DND-41 (cell line): ENCODE results near the gene TK2.

Source experiments
- ATAC-seq: fragments of 200-7000 bp; cut with Tn5 transposase; 3 replicates; pipeline ENCODE4 v1.9.1; 2021; ENCODE audit warnings: low read depth; ENCODE audit not compliant: insufficient read depth
- DNase-seq: peaks from one replicate; pipeline ENCODE4 v3.0.0-alpha.2; 2020
- H2AFZ ChIP-seq: 2 replicates; pipeline ENCODE4 v1.6.0; 2012; ENCODE audit warnings: low read depth, low read length
- H3K27ac ChIP-seq: 2 replicates; pipeline ENCODE4 v1.5.1; 2012; ENCODE audit warnings: low read length, inconsistent platforms
- H3K27me3 ChIP-seq: fragments of 200-600 bp; sonication (generic); 2 replicates; pipeline ENCODE4 v1.6.0; 2012; ENCODE audit warnings: low read length, mild to moderate bottlenecking, inconsistent platforms; ENCODE audit not compliant: insufficient read depth, poor library complexity
- H3K36me3 ChIP-seq: 2 replicates; pipeline ENCODE4 v1.5.1; 2012; ENCODE audit warnings: low read length, inconsistent platforms; ENCODE audit not compliant: insufficient read depth
- H3K4me1 ChIP-seq: 2 replicates; pipeline ENCODE4 v1.5.1; 2012; ENCODE audit warnings: mild to moderate bottlenecking, low read length; ENCODE audit not compliant: insufficient read depth
- H3K4me2 ChIP-seq: 2 replicates; pipeline ENCODE4 v1.6.0; 2012; ENCODE audit warnings: mild to moderate bottlenecking, moderate library complexity, low read length, inconsistent platforms; ENCODE audit not compliant: insufficient read depth
- H3K4me3 ChIP-seq, 2 experiments: fragments of 200-600 bp in 1 of 2; shearing (Covaris generic) in 1 of 2; 2 replicates each; pipeline ENCODE4 v1.5.1; 2012 to 2016; ENCODE audit warnings: inconsistent platforms in 2 of 2, low read length in 2 of 2, mild to moderate bottlenecking in 2 of 2, low read depth in 1 of 2, moderate library complexity in 1 of 2
- H3K79me2 ChIP-seq: 2 replicates; pipeline ENCODE4 v1.6.0; 2012; ENCODE audit warnings: low read length, inconsistent platforms; ENCODE audit not compliant: insufficient read depth
- H3K9ac ChIP-seq: 2 replicates; pipeline ENCODE4 v1.6.0; 2012; ENCODE audit warnings: low read depth, mild to moderate bottlenecking, inconsistent platforms, low read length, moderate library complexity
- H3K9me3 ChIP-seq: 2 replicates; pipeline ENCODE4 v1.5.1; 2012; ENCODE audit warnings: low read length, moderate library complexity, mild to moderate bottlenecking, inconsistent platforms; ENCODE audit not compliant: insufficient read depth, severe bottlenecking
- H4K20me1 ChIP-seq: 2 replicates; pipeline ENCODE4 v1.6.0; 2012; ENCODE audit warnings: low read length; ENCODE audit not compliant: insufficient read depth
- EZH2 ChIP-seq: IDR thresholded peaks from 3 replicates; pipeline ENCODE4 v1.6.1; 2012; ENCODE audit warnings: borderline replicate concordance, low read depth, mild to moderate bottlenecking, moderate library complexity, low read length, inconsistent platforms; ENCODE audit not compliant: severe bottlenecking
- TF ChIP-seq, protein P1 (sequence below): IDR thresholded peaks from 2 replicates; pipeline ENCODE4 v1.5.1; 2012; ENCODE audit warnings: borderline replicate concordance, low read length, moderate library complexity, mild to moderate bottlenecking; ENCODE audit not compliant: poor library complexity, severe bottlenecking; ENCODE audit errors: extremely low read depth

TK2 gene

DNA sequence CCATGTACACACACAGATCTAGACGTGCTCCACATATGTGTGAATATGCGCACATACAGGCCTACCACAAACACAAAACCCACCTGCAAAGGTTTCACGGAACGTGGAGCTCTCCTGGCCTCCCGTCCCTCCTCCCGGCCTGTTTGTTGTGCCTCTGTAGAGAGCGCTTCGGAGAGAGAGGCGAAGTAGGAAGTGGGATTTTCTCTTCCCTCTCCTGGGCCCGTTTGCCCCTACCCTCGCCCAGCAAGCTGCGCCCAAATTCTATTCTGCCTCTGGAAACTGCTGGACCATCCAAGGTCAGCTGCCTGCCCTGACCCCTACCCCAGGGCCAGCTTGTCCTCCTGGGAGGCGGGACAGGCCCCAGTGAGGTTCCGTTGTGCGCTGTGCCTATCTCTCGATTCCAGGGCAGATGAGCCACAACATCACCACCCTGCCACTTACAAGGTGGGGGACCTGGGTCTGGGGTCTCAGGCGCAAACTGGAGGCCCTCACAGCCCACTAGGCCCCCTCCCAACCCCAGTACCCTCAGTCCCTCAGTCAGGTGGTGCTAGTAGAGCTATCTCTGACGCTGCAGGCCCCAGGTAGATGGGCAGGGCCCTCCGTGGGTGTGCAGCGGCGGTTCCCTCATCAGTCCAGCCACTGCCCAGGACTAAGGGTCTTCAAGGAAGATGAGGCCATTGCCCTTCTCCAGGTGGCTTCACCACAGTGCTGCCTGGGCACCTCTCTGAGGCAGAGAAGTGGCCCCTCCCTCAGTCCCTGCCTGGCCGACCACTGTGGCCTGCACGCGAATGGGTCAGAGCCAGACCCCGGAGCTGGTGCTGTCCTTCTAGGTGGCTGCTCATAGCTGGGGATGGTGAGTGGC is 68.6 kb downstream of the TK2 start:
- Histone ChIP-seq H3K36me3 (no peaks in the 10 kb centered on the region), H3K79me2 (no peaks in the 10 kb centered on the region), H3K27me3 (no peaks in the 10 kb centered on the region), H2AFZ (no peak overlapping the region), H3K9me3 (no peaks in the 10 kb centered on the region), H3K9ac (no peak overlapping the region), H3K27ac (no peak overlapping the region), H3K4me3 (no peak overlapping the region), H3K4me2 (no peak overlapping the region), H4K20me1 (no peaks in the 10 kb centered on the region), H3K4me1 (peaks cover 13% of the 10 kb centered on the region)
- TF ChIP-seq, protein P1, sequence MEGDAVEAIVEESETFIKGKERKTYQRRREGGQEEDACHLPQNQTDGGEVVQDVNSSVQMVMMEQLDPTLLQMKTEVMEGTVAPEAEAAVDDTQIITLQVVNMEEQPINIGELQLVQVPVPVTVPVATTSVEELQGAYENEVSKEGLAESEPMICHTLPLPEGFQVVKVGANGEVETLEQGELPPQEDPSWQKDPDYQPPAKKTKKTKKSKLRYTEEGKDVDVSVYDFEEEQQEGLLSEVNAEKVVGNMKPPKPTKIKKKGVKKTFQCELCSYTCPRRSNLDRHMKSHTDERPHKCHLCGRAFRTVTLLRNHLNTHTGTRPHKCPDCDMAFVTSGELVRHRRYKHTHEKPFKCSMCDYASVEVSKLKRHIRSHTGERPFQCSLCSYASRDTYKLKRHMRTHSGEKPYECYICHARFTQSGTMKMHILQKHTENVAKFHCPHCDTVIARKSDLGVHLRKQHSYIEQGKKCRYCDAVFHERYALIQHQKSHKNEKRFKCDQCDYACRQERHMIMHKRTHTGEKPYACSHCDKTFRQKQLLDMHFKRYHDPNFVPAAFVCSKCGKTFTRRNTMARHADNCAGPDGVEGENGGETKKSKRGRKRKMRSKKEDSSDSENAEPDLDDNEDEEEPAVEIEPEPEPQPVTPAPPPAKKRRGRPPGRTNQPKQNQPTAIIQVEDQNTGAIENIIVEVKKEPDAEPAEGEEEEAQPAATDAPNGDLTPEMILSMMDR = no peak
- no peak for TF ChIP-seq EZH2
- DNase-seq (no peak), ATAC-seq (no peak)

DNA sequence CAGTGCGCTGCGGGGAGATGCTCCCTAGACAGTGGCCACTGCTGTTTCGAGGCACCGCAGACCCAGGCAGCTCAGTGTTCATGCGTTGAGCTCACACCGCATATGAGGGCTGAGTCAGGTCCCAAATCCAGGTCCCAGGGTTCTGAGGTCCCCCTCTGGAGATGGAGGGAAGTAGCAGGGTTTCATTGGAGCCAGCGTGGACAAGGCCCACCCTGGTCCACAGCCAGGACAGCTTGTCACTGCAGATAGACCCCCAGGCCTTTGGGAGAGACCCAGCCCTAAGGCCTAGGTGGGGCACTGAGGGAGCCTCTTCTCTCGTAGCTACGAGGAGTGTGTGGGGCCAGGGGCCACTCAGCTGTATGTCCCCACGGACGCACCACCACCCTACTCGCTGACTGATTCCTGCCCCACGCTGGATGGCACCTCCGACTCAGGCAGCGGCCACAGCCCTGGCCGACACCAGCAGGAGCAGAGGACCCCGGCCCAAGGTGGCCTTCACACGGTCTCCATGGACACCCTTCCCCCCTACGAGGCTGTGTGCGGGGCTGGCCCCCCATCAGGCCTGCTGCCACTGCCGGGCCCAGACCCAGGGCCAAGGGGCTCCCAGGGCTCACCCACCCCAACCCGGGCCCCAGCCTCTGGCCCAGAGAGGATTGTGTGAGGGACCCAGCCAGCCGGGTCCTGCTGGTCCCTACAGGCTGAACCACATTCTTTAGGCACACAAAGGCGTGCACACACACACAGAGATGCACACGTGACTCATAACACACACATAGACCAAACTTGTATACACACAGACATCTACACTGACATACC is 69.4 kb downstream of the TK2 start:
- H3K9me3 ChIP-seq = no peaks in the 10 kb centered on the region
- H4K20me1 ChIP-seq = no peaks in the 10 kb centered on the region
- H3K27me3 ChIP-seq = no peaks in the 10 kb centered on the region
- no peak overlapping the region for H3K4me3 ChIP-seq
- no peak overlapping the region for H3K4me2 ChIP-seq
- H3K4me1 ChIP-seq = peaks cover 13% of the 10 kb centered on the region
- DNase-seq (no peak), ATAC-seq (no peak)
- no peak overlapping the region for H2AFZ ChIP-seq
- H3K36me3 ChIP-seq = no peaks in the 10 kb centered on the region
- no peak for TF ChIP-seq EZH2
- TF ChIP-seq, protein P1 = no peak
- H3K9ac ChIP-seq = no peak overlapping the region
- H3K27ac ChIP-seq = no peak overlapping the region
- no peaks in the 10 kb centered on the region for H3K79me2 ChIP-seq

DNA sequence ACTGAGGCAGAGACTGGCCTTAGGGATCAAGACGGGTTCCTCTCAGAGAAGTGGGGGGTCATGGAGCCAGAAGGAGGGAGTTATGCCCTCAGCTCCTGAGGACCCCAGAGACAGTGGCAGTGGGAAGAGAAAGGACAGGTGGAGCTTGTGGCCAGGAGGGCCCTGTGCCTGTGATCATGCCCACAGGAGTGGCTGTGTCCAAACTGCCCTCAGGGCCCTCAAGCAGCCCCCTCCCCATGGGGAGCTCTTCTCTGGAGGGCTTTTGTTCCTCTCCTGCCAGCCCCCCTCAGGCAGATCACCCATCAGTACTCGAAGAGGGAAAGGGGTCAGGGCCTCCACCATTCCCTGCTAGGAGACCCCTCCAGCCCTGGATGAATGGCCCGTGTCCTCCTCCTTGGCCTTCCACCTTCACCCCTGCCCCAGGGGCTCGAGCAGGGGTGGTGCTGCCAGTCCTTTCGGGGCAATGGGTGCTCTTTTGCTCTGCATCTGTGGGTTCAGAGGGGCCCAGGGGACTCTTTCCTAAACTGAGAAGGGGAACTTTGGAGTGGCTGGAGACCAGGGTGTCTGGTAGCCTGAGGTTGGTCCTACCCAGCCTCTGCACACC is 70.2 kb downstream of the TK2 start:
- Histone ChIP-seq H3K9me3 (no peaks in the 10 kb centered on the region), H3K27ac (no peak overlapping the region), H3K4me3 (no peak overlapping the region), H3K27me3 (no peaks in the 10 kb centered on the region), H3K4me1 (peaks cover 20% of the 10 kb centered on the region), H3K9ac (no peak overlapping the region), H3K36me3 (no peaks in the 10 kb centered on the region), H4K20me1 (no peaks in the 10 kb centered on the region), H3K79me2 (no peaks in the 10 kb centered on the region), H2AFZ (no peak overlapping the region), H3K4me2 (no peak overlapping the region)
- no peak for TF ChIP-seq EZH2
- no peak for DNase-seq
- no peak for ATAC-seq
